GM11168 (cell line): Measurements from ENCODE around the gene ZRANB1.

Experiments used
- in situ Hi-C: fragments of 300-500 bp; cut with MboI; formaldehyde crosslinking; loops from one replicate; pipeline ENCODE4 v1.12.0; 2022; ENCODE audit warnings: low sequenced_read_pairs; ENCODE audit not compliant: unreplicated experiment

Gene ZRANB1

GRCh38 chr10:124918191-124918830, 23.6 kb upstream of the ZRANB1 start:
- in situ Hi-C loops: no loop called here

GRCh38 chr10:124918906-124919305, 23.0 kb upstream of the ZRANB1 start:
- in situ Hi-C loops: no loop called here

GRCh38 chr10:124921261-124921660, 20.7 kb upstream of the ZRANB1 start:
- in situ Hi-C loops: no loop called here

- in situ Hi-C loops: no loop called here
These were observed 18.2 kb upstream of the ZRANB1 start for GRCh38 chr10:124923684-124924083.

- in situ Hi-C loops: no loop called here
These were observed 15.4 kb upstream of the ZRANB1 start for GRCh38 chr10:124926548-124926947.

- in situ Hi-C loops: no loop called here
These were observed 13.8 kb upstream of the ZRANB1 start for GRCh38 chr10:124928087-124928486.

- in situ Hi-C loops: no loop called here
These were observed 13.4 kb upstream of the ZRANB1 start for GRCh38 chr10:124928545-124928944.

GRCh38 chr10:124935946-124936345, 6.0 kb upstream of the ZRANB1 start:
- in situ Hi-C loops: no loop called here

GRCh38 chr10:124936813-124937212, 5.1 kb upstream of the ZRANB1 start:
- in situ Hi-C loops: no loop called here

GRCh38 chr10:124939290-124939689, 2.6 kb upstream of the ZRANB1 start:
- in situ Hi-C loops: no loop called here

- in situ Hi-C loops: no loop called here
These were observed 620 bp downstream of the ZRANB1 start for GRCh38 chr10:124942317-124943169.

- in situ Hi-C loops: no loop called here
These were observed 1.6 kb downstream of the ZRANB1 start for GRCh38 chr10:124943301-124944092.

- in situ Hi-C loops: no loop called here
These were observed 3.1 kb downstream of the ZRANB1 start for GRCh38 chr10:124944982-124945381.

- in situ Hi-C loops: no loop called here
These were observed 5.0 kb downstream of the ZRANB1 start for GRCh38 chr10:124946945-124947344.

- in situ Hi-C loops: no loop called here
These were observed 7.6 kb downstream of the ZRANB1 start for GRCh38 chr10:124949543-124949942.

- in situ Hi-C loops: no loop called here
These were observed 10.2 kb downstream of the ZRANB1 start for GRCh38 chr10:124952123-124952522.

GRCh38 chr10:124953421-124953820, 11.5 kb downstream of the ZRANB1 start:
- in situ Hi-C loops: no loop called here

- in situ Hi-C loops: no loop called here
These were observed 13.3 kb downstream of the ZRANB1 start for GRCh38 chr10:124955243-124955642.

- in situ Hi-C loops: no loop called here
These were observed 13.9 kb downstream of the ZRANB1 start for GRCh38 chr10:124955868-124956267.

GRCh38 chr10:124956764-124957163, 14.8 kb downstream of the ZRANB1 start:
- in situ Hi-C loops: no loop called here

- in situ Hi-C loops: no loop called here
These were observed 15.6 kb downstream of the ZRANB1 start for GRCh38 chr10:124957404-124957947.
